Activated T-helper 1 cell treated with anti-CD3 and anti-CD28 coated beads, Interleukin-2, amount 50 U/mL, for 16 hours (primary cell): Measurements from ENCODE around the gene CRACR2A.

Experiments used
- DNase-seq, 2 donors: peaks; one replicate each; pipeline ENCODE4 v3.0.0-alpha.2; 2020; ENCODE audit warnings: low read depth in 1 of 2, low spot score in 1 of 2

CRACR2A gene

DNA sequence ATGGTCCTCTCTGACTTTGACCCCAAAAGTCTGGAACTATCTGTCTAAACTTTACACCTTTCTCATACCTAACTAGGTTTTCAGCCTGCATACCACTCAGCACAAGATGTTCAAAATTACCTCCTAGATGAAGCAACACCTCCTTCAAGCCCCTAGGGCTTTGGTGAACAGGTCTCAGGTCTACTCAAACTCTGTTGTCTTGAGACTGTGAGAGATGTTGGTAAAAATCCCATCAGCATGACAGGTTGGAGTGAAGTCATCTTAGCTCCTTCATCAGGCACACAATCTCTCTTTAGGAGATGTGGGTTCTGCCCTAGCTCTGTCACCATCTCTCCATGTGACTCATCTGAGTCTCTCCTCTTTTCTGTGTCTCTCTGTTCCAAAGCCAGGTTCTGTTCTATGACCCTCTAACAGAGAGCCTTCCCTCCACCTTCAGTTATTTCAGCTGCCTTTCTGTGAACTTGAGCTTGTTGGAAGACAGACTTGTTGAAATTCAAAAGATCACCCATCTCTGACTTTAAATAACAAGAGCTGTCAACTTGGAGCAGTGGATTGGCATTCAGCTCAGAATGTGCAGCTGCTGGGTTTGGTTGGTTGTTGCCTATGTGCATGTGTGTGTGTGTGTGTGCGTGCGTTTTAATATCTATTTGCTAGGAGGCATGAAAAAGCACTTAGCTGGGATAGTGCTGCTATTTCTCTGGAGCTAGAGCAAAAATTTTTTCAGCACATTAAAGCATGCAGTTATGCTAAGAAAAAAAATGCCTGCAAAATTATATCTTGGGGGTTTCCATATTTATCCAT is 130.7 kb downstream of the CRACR2A start:
- no peak for DNase-seq

DNA sequence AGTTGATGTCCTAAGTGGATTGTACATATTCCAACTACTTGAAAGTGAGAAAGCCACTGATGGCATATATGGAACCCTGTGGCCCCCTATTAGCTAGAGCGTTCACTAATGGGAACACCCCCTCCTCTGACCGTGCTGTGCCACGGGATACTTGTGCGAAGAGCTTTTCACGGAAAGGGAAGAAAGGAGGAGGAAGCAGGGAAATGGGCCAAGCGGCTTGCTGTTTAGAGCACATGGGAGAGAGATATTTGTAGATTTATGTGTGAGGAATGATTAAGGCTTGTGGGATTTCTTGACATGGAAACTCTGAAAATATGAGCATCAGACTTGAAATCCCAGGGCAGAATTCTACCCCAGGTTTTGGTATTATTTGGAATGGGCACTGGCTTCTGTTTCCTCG is 132.1 kb downstream of the CRACR2A start:
- no peak for DNase-seq

DNA sequence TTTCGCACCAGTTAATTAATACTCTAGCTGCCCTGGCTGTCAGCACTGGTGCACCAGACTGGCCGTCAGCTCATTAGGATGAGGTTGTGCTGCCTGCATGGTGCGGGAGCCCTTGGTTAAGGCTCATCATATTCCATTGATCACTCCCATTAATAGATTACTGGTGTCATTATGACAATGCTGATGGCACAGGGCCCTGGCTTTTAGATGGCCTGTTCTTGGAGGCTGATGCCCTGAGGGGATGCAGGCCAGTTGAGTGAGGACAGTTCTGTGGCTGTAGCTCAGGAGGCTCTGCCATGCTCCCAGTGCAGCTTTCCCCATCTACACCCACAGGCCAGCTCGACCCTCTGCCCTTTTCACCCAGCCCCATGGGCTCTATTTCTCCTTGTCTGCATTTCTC is 135.3 kb downstream of the CRACR2A start:
- DNase-seq = no peak

DNA sequence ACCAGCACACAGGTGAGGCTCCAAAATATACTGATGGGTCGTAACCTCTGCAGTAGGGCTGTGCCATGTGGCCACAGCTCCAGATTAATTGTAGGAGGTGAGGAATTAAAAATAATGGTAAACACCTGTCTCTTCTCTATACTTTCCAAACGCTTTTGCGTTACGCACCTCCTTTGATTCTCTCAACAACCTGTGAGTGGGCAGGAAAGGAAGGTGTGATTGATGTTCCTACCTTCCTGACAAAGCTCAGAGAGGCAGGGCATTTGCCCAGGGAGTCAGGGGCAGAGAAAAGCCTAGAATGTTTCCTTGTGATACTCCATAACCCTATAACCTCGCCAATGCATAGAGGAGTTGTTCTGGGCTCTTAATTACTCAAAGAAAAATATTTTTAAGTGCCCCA is 137.0 kb downstream of the CRACR2A start:
- no peak for DNase-seq

DNA sequence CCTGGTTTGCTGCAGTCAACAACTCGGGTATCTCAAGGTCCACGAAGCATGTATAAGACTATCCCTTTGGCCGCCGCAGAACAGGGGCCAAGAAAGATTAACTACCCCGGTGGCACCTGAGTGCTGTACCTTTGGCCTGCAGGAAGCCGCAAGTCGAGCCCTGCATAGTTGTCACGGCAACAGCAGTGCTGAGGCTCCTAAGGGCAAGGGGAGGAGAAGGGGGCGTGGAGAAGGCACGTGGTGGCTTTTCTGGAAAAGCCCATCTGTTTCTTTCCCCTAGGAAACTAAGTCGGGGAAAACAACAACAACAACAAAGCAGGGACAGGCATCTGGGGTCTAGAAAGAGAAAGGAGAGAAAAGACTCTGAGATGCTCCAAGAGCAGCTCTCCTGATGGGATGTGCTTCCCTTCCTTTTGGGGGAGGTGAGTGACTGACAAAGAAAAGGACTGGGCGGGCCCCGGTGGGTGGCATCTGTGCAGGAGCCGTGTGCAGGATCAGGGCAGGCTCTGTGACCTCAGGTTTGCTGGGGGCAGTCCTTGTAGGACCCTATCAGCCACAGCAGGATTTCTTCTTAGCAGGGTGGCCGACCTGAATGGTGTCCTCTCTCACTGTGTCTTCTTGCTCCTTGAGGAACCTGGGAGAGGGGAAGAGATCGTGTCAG is 138.0 kb downstream of the CRACR2A start:
- no peak for DNase-seq

DNA sequence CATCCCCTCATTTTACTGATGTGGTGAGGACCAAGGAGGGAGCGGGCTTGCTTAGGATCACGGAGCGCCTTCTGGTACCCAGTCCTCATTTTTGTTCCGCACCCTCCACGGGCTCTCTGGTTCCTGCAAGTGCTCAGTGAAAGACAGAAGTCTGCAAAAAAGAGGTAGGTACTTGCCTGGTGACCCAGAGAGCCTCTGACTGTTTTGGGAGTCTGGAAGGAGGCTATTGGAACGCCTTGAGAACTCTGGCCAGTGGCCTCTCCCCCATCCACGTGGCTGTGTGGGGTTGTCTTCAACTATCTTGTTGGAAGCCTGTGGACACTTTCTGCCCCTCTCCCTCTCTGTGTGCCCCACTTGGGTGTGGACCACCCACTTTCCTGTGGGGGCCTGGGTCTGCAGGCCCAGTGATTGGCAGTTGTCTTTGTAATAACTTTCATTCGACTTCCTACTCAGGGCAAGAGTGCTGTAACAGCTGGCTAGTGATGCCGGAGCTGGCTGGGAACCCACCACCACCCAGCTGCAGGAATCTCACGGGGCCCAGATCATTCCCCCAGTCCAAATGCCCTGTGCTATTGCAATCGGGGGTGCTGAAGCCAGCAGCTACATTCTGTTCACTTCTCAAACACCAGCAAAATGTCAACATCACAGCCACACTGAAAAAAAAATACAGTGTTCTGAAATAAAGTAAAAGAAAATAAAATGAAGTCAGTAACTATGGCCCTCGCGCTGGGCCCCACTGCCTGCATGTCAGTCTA is 139.1 kb downstream of the CRACR2A start:
- DNase-seq = no peak

DNA sequence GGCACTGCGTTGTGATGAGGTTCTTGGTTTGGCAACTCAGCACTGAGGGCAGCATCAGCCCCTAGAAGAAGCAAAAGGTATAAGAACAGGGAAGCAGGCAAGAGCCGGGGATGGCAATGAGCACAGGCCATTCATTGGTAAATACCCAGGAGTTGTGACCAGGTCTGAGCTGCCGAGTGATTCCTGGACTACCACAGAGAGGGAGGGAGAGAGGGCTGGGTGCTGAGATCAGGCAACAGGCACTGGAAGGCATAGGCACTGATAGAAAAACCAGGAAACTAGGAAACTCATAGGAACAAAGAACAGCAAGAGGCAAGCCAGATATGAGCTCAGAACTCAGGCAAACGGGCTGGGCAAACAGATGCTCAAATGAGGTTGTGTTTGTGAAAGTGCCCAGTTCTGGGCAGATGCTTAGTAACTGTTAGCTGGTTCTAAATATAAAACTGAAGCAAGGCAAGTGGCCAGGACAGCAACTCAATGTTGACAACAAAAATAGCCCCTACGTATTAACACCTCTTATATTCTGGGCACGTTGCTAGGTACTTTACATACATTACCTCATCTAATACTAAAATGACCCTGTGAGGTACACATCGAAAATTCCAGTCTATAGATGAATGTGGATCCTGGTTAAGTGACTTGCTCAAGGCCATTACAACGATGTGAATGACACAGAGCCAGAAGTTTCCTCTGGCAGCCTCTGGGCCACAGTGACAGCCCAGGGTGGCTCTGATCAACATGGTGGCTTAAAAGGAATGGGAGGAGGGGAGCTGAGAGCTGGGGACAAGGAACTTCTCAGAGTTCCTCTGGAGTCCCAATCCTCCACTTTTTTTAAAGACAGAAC is 140.8 kb downstream of the CRACR2A start:
- DNase-seq = no peak

DNA sequence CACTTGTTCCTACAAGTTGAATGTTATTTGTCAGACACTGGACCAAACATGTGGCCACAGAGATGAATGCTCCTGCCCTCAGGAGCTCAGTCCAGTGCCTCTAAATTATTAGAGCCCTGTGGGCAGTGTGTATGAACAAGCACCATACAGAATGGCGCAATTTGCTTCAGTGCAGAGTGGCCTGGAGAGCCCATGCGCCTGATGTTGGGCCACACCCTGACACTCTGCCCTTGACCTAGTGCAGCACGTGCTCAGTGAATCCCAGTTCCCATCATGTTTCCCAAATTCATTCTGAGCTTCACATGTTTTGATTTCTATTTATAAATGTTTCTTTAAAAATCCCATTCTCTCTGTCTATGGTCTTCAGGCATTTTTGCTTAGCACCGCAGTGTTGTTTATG is 145.1 kb downstream of the CRACR2A start:
- DNase-seq = no peak

DNA sequence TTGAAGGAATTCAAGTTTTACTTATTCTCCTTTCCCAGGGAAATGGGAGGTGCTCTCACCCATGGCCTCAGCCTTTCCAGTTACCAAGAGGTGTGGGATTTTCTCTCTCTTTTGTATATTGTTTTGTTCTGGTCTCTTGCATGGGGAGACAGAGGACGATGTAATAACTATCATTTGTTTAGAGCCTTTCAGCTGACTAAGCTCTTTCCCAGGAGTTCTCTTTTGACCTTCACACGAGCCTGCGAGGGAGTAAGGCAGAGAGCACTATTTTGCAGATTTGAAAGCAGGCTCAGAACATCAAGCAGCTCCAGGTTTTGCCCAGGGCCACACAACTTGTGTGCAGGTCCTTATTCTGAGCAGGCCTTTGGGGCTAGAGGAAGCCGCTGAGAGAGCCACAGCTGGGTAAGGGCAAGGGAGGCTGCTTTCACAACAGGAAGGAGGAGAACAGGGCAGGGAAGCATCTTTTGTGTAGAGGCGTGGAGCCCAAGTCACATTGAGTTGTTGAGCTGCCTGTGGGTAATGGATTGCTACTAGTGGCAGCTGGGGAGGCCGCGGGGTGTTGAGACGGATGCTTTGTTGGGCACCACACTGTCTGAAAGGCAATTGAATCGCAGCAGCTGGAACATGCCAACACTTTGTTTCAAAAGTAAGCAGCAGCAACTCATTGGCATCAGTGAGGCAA is 145.7 kb downstream of the CRACR2A start:
- DNase-seq = no peak

DNA sequence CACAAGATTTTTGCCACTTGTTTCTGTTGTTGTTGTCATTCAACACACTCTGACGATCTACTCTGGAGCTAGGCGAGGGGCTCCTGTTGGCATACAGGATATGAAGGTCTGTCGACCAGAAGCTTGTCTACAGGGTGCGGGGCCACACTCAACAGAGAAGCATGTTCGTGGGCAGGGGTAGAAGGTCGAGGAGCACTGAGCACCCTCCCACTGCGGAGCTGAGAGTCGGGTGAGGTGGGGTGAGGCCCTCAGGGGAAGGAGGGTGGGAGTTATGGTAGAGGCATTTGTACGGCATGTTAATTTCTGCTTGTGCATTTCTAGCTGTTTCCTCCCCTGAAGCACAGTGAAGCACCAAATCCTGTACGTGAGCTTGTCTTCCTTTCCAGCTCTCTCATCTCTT is 146.8 kb downstream of the CRACR2A start:
- DNase-seq = no peak

DNA sequence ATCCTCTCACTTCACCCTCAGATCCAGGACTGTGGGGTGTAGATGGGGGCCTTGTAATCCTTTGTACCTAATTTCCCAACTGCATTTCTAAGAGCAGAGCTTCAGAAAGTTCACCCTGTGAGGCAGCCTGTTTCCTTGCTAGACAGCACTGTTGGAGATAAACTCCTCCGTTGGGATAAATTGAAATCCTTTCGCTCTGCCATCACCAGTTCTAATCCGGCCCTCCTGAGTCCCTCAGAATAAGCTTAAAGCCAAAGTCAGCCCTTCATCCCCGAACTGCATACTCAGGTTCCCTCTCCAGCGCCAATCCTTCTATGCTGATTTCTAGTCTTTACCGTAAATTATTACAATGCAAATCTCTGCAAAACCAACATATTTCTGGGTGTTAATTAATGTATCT is 147.2 kb downstream of the CRACR2A start:
- DNase-seq = no peak

DNA sequence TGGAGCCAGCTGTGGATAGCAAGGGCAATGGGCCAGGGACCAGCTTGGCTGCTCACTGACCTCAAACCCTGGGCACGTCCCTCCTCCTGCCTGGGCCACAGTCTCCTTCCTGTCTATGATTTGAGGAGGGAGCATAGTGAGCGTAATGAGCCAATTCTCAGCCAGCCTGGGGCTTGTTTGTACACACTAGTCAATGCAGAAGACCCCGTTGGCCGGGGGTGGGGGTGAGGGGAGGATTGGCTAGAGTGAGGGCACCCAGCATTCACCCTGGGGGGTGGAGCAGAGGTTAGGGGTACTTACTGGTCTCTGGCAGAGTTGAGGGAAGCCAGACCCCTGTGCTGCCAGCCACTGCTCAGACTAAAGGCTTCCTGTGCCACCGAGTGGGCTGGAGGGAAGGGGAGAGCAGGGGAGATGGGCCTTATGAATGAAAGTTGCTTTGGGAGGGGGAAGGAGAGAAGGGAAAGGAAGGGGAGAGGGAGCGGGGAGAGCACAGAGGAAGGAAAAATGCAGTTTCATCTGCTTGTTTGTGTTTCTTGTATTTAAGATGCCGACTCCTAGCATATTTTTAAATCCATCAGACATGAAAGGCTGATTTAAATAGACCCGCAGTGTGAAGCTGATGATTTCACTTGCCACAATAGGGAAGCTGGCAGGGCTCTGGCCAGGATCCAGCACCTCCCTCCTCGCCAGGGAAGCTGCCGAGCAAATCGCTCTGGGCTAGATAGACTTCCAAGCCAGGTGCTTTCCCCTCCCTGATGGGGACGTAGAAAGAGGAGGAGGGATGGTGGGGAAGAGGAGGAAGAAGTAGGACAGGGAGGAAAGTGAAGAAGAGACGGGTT is 147.9 kb downstream of the CRACR2A start:
- DNase-seq = no peak

DNA sequence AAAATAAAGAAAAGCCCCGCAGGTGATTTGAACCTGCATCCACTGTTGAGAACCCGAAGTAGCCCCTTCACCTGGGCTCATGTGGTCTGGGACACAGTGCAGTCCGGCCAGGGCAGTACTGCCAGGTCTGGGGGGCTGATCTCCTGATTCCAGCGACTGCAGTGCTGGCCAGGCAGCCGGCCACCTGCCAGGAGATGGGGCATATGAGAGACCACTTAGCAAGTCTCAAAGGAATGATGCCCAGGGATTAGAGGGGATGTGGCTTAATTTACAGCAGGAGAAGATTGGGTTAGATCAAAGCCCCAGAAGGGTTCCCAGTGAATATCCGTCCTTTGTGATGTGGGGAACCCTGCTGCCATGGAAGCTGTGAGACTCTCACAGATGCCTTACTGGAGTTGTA is 148.6 kb downstream of the CRACR2A start:
- no peak for DNase-seq

DNA sequence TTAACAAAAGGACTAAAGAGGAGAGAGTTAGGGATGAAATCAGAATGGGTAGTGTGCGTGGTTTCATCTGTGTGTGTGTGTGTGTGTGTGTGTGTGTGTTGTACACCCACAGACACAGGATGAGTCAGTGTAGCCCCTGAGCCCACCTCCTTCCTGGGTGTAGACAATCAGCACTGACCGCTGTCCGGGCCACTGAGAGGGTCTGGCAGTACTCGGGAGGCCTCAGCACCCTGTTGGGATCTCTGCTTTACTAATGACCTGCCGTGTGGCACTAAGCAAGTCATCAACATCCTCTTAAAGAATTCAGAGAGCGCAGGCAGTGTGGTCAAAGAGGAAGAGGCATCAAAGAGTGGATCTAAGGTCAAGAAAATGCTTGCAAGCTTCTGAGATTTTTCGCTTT is 149.3 kb downstream of the CRACR2A start:
- DNase-seq = no peak

DNA sequence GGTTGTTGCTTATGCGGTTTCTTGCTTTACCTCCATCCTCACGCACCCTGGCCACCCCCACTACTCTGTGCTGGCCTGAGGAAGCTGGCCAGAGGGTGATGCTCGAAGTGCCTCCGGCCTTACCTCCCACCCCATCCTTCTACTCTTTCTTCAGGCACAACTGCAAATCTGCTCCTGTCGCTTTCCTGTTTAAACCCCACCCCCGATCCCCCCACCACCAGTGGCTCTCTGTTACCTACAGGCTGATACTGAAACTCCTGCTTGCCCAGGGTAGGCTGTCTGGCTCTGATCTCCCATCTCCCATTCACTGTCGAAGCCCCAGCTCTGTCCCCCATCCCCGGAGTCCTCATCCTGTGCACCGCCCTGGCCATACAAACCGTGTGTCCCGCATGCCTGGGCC is 150.4 kb downstream of the CRACR2A start:
- no peak for DNase-seq

DNA sequence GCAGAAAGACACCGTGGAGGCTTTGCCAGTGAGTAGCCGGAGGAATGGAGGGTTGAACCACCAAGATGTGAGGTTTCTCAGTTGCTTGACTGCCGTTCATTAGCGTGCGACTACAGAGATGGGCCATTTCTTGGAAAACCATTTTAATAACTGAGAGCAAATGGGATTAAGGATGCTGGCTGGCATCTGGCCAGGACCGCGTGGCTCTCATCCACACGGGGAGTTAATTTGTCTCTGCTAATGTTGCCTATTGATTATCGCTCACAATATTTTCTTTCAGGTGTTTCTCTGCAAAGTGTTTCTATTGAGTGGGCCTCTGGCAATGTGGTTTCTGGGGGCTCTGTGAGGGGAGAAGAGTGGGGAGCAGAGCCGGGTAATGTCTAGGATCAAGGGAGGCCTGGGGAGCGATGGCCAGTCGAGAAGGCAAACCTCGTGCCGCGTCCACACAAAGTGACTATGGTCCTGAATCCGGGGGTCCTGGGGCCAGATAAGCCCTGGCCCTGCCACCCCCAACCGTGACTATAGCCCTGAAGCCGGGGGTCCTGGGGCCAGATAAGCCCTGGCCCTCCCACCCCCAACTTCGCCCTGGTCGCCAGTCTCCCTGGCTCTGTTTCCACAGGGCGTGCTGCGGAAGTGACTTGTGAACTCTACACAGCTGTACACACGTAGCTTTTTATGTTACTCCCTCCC is 151.3 kb downstream of the CRACR2A start:
- no peak for DNase-seq

DNA sequence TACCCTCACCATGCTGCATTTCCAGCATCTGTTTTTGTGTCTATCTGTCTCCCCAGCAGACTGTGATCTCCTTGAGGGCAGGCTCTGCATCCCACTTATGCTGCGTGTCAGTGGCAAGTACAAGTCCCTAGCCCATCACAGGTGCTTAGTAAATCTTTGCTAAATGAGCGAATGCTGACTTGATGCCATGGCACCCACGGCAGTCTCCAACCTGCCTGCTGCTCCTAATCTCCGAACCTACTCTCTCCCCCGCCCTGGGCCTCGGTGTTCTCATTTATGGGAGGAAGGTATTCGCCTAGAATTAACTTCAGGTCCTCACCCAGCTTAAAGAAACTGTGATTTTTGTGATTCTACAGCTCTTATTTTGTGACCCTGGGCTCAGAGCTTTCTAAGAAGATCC is 152.0 kb downstream of the CRACR2A start:
- no peak for DNase-seq

DNA sequence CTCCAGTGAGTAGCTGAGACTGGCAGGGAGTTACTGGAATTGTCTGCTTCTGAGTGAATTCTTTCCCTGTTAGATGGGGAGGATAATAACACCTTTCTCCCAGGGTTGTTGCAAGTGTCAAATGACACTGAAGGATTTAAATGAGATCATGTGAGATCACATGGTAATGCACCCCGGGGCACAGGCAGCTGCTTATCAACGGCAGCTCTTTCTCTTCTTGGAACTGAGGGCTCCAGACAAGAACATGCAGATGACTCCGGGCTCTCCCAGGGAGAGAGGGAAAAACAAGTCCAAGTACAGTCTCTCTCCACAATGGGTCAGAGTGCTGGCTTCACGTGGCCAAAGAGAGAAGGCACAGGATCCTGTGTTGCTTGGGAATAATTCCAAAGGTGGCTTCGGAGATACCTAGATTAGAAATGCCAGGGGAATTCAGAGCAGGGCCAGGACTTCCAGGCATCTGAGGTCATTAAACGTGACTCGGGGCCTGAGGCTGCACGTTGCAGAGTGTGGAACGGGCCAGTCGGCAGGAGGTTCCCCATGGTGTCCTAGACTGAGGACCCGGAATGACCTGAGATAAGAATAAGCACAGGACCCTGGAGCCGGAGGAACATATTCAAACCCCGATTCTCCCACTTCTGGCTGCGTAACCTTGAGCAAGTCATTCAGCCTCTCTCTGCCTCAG is 152.7 kb downstream of the CRACR2A start:
- DNase-seq = no peak
